ENCODE results near the gene ADCY7. TPM values are rescaled to one million over a fixed set of nuclear protein-coding genes. Genes with fewer than 3 reads are reported as not detected.
A peak's percentile ranks its signal among the peaks of the same experiment; 100 is the strongest.

Gene ADCY7
- total and polyA plus RNA-seq, 4 donors = 4.0 to 75.8 (median 20.2) TPM

DNA sequence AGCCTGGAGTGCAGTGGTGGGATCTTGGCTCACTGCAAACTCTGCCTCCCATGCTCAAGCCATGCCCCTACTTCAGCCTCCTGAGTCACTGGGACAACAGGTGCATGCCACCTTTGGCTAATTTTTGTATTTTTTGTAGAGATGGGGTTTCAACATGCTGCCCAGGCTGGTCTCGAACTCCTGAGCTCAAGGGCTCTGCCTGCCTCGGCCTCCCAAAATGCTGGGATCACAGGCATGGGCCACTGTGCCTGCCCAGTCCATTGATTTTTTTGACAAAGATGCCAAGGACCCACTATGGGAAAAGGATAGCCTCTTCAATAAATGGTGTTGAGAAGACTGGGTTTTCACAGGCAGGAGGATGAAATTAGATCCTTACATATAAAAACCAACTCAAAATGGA, 10.8 kb upstream of the ADCY7 start:
- Histone ChIP-seq H3K27me3 (ENCODE audit: control insufficient read depth in 1 of 2, insufficient read depth in 2 of 2, low read length in 1 of 2) (no peaks in the 10 kb centered on the region), H3K4me1 (ENCODE audit: control insufficient read depth in 1 of 2, insufficient read depth in 2 of 2, low read length in 2 of 2) (no peaks in the 10 kb centered on the region), H3K27ac (ENCODE audit: low read depth in 1 of 2, low read length in 2 of 2) (no peak overlapping the region), H3K36me3 (ENCODE audit: control insufficient read depth in 1 of 2, insufficient read depth in 2 of 2, low read length in 1 of 2) (no peaks in the 10 kb centered on the region), H3K9me3 (ENCODE audit: control insufficient read depth, low read length) (no peaks in the 10 kb centered on the region), H3K4me3 (ENCODE audit: low read length in 2 of 2) (no peak overlapping the region)
- DNase-seq = no peak
- 95 to 100% methylated on average over 2 of the region's 2 CpGs for WGBS, 2 donors
- no peak for ATAC-seq (ENCODE audit: low FRiP score)
- intact Hi-C loops (cut with DNase I) = no loop called here

DNA sequence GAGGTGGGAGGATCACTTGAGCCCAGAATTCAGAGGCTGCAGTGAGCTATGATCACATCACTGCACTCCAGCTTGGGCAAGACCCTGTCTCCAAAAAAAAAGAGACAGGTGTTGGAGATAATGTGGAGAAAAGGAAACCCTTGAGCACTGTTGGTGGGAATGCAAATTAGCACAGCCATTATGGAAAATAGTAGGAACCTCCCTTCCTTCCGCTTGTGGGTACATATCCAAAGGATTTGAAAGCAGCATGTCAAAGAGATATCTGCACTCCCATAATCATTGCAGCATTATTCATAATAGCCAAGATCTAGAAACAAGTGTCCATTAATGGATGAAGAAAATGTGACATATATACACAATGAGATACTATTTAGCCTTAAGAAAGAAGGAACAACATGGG, 9.7 kb upstream of the ADCY7 start:
- WGBS, 2 donors = 49 to 52% methylated on average over 1 of the region's 1 CpG
- H3K36me3 ChIP-seq (ENCODE audit: control insufficient read depth in 1 of 2, insufficient read depth in 2 of 2, low read length in 1 of 2) = no peaks in the 10 kb centered on the region

GRCh38 chr16:50257876-50258275, 8.5 kb upstream of the ADCY7 start:
- ATAC-seq (ENCODE audit: low FRiP score) (no peak), DNase-seq (peak in 1 of 2 donors; percentile 35)
- WGBS, 2 donors = 93 to 94% methylated on average over 9 of the region's 9 CpGs
- H3K9me3 ChIP-seq (ENCODE audit: control insufficient read depth, low read length) = no peaks in the 10 kb centered on the region
- H3K36me3 ChIP-seq (ENCODE audit: control insufficient read depth in 1 of 2, insufficient read depth in 2 of 2, low read length in 1 of 2) = no peaks in the 10 kb centered on the region
- no peak overlapping the region for H3K27ac ChIP-seq (ENCODE audit: low read depth in 1 of 2, low read length in 2 of 2)
- no peaks in the 10 kb centered on the region for H3K27me3 ChIP-seq (ENCODE audit: control insufficient read depth in 1 of 2, insufficient read depth in 2 of 2, low read length in 1 of 2)
- H3K4me3 ChIP-seq (ENCODE audit: low read length in 2 of 2) = no peak overlapping the region
- no peaks in the 10 kb centered on the region for H3K4me1 ChIP-seq (ENCODE audit: control insufficient read depth in 1 of 2, insufficient read depth in 2 of 2, low read length in 2 of 2)
- intact Hi-C loops (cut with DNase I) = no loop called here

More for the DNA sequence above, 9.7 kb upstream of the ADCY7 start:
- ATAC-seq (ENCODE audit: low FRiP score) (no peak), DNase-seq (no peak)
- intact Hi-C loops (cut with DNase I) = no loop called here
- H3K9me3 ChIP-seq (ENCODE audit: control insufficient read depth, low read length) = no peaks in the 10 kb centered on the region
- H3K4me3 ChIP-seq (ENCODE audit: low read length in 2 of 2) = no peak overlapping the region
- no peaks in the 10 kb centered on the region for H3K4me1 ChIP-seq (ENCODE audit: control insufficient read depth in 1 of 2, insufficient read depth in 2 of 2, low read length in 2 of 2)
- H3K27me3 ChIP-seq (ENCODE audit: control insufficient read depth in 1 of 2, insufficient read depth in 2 of 2, low read length in 1 of 2) = no peaks in the 10 kb centered on the region
- H3K27ac ChIP-seq (ENCODE audit: low read depth in 1 of 2, low read length in 2 of 2) = no peak overlapping the region

DNA sequence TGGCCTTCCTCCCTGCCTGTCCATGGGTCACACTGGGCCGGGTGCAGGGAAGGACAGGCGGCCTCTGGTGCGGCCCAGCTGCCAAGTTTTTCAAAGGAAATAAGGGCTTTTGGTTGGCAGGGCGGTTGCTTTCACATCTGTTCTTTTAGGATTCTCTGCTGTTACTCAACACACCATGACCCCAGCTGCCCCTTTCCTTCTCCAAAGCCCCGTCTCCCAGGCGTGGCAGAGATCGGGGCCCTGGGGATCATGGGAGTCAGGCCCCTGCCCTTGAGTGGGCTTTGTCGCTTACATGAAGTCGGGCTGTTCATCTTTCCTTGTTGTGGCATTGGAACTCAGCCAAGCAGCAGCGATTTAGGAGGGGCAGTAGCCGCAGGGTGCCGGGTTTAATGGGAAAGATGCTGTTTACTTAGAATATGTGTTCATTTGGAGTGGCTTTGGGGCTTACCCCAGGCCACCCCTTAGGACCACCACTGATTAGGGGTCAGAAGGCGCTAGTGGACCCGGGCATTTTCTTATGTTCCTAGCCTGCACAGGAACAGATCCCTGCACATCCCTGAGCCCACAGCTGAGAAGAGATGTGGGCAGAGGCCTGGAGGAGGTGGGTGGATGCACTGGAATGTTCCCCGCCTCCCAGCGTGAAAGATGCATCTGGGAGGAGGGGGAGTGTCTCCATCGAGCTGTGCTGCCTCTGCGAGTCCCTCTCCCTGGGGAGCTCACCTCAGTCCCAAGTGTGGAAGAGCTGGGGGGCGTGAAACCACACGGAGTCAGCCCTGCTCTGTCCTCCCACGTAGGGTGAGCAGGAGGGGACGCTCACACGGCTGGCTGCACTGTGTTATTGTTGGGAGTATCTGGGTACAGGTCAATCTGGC, 6.8 kb upstream of the ADCY7 start:
- 34% methylated on average over 22 to 23 of the region's 23 CpGs for WGBS, 2 donors
- peak; percentile 68 to 77 for DNase-seq
- Histone ChIP-seq H3K27me3 (ENCODE audit: control insufficient read depth in 1 of 2, insufficient read depth in 2 of 2, low read length in 1 of 2) (no peaks in the 10 kb centered on the region), H3K27ac (ENCODE audit: low read depth in 1 of 2, low read length in 2 of 2) (no peak overlapping the region), H3K36me3 (ENCODE audit: control insufficient read depth in 1 of 2, insufficient read depth in 2 of 2, low read length in 1 of 2) (no peaks in the 10 kb centered on the region), H3K4me1 (ENCODE audit: control insufficient read depth in 1 of 2, insufficient read depth in 2 of 2, low read length in 2 of 2) (no peaks in the 10 kb centered on the region), H3K4me3 (ENCODE audit: low read length in 2 of 2) (no peak overlapping the region), H3K9me3 (ENCODE audit: control insufficient read depth, low read length) (no peaks in the 10 kb centered on the region)
- peak; percentile 66 for ATAC-seq (ENCODE audit: low FRiP score)
- intact Hi-C loops (cut with DNase I) = loop anchor here in 1 of 2 donors (10.0 kb wide), 1 partner anchor 255 kb away; no protein-coding TSS in a partner anchor

DNA sequence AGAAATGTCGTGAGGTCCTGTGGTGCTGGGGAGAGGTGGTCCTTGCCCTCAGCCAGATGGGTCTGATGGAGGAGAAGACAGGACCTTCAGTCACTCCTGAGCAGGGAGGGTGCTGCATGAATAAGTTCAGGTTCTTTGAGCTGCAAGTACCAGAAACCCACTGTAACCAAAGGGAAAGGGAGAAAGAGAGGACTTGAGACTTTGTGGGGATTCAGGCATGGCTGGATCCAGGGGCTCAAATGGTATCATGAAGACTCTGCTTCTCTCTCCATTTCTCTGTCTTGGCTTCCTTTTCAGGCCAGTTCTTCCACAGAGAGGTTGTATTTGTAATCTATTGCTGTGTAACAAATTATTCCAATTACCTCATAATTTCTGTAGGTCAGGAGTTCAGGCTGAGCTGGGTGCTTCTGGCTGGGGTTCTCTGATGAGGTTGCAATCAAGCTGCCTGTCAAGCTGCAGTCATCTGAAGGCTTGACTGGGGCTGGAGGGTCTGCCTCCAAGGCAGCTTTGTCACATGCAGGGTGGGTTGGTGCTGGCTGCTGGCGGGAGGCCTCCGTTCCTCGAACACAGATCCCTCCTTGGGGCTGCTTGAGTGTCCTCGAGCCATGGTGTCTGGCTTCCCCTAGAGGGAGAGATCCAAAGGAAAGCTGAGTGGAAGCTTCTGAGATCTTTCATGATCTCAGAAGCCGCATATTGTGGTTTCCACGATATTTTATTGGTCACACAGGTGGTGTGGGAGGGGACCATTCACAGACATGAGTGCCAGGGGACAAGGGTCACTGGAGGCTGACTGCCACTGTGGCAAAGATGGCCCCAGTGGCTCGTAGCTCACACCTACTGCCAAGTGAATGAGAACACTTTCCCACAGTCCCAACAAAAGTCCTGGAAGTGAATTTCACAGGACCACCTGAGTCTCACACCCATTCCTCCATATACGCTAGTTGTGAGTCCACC, 5.9 kb upstream of the ADCY7 start:
- Histone ChIP-seq H3K4me3 (ENCODE audit: low read length in 2 of 2) (no peak overlapping the region), H3K4me1 (ENCODE audit: control insufficient read depth in 1 of 2, insufficient read depth in 2 of 2, low read length in 2 of 2) (no peaks in the 10 kb centered on the region), H3K27me3 (ENCODE audit: control insufficient read depth in 1 of 2, insufficient read depth in 2 of 2, low read length in 1 of 2) (no peaks in the 10 kb centered on the region), H3K36me3 (ENCODE audit: control insufficient read depth in 1 of 2, insufficient read depth in 2 of 2, low read length in 1 of 2) (no peaks in the 10 kb centered on the region), H3K9me3 (ENCODE audit: control insufficient read depth, low read length) (no peaks in the 10 kb centered on the region), H3K27ac (ENCODE audit: low read depth in 1 of 2, low read length in 2 of 2) (no peak overlapping the region)
- ATAC-seq (ENCODE audit: low FRiP score) (no peak), DNase-seq (peak; percentile 32 to 38)
- intact Hi-C loops (cut with DNase I) = loop anchor here in 1 of 2 donors (10.0 kb wide), 1 partner anchor 254 kb away; no protein-coding TSS in a partner anchor
- WGBS, 2 donors = 96 to 97% methylated on average over 9 of the region's 9 CpGs

DNA sequence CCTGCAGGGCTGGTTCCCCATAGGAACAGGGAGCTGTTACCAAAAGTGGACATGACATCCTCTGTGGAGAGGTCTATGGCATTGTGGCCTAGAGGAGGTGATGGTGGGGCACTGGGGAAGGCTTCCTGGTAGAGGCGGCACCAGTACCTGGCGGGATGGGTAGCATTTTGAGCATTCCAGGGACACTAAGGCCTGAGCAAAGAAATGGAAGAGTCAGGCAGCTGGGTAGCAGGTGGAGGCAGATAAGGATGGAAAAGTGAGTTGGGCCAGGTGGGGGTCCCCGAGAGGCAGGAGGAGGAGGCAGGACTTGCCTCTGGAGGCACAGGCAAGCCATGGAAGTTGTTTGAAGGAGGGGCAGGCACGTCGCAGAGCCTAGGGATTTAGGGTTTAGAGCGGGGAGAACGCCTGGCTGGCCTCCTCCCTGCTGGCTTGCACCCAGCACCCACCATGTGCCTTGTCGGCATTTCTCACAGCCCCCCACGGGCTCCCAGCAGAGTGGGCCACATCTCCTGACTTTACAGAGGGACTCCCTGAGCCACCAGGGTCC, 5.1 kb upstream of the ADCY7 start:
- Histone ChIP-seq H3K36me3 (ENCODE audit: control insufficient read depth in 1 of 2, insufficient read depth in 2 of 2, low read length in 1 of 2) (no peaks in the 10 kb centered on the region), H3K4me3 (ENCODE audit: low read length in 2 of 2) (no peak overlapping the region), H3K4me1 (ENCODE audit: control insufficient read depth in 1 of 2, insufficient read depth in 2 of 2, low read length in 2 of 2) (no peaks in the 10 kb centered on the region), H3K27ac (ENCODE audit: low read depth in 1 of 2, low read length in 2 of 2) (no peak overlapping the region), H3K27me3 (ENCODE audit: control insufficient read depth in 1 of 2, insufficient read depth in 2 of 2, low read length in 1 of 2) (no peaks in the 10 kb centered on the region), H3K9me3 (ENCODE audit: control insufficient read depth, low read length) (no peaks in the 10 kb centered on the region)
- WGBS, 2 donors = 82 to 86% methylated on average over 9 of the region's 9 CpGs
- intact Hi-C loops (cut with DNase I) = loop anchor here in 1 of 2 donors (10.0 kb wide), 1 partner anchor 254 kb away; no protein-coding TSS in a partner anchor
- DNase-seq (peak; percentile 26 to 54), ATAC-seq (ENCODE audit: low FRiP score) (no peak)

GRCh38 chr16:50261707-50262235, 4.6 kb upstream of the ADCY7 start:
- no peak overlapping the region for H3K27ac ChIP-seq (ENCODE audit: low read depth in 1 of 2, low read length in 2 of 2)
- intact Hi-C loops (cut with DNase I) = loop anchor here in 1 of 2 donors (10.0 kb wide), 1 partner anchor 253 kb away; no protein-coding TSS in a partner anchor
- no peaks in the 10 kb centered on the region for H3K36me3 ChIP-seq (ENCODE audit: control insufficient read depth in 1 of 2, insufficient read depth in 2 of 2, low read length in 1 of 2)
- H3K4me1 ChIP-seq (ENCODE audit: control insufficient read depth in 1 of 2, insufficient read depth in 2 of 2, low read length in 2 of 2) = no peaks in the 10 kb centered on the region
- H3K4me3 ChIP-seq (ENCODE audit: low read length in 2 of 2) = no peak overlapping the region
- ATAC-seq (ENCODE audit: low FRiP score) (no peak), DNase-seq (peak; percentile 44 to 51)
- H3K27me3 ChIP-seq (ENCODE audit: control insufficient read depth in 1 of 2, insufficient read depth in 2 of 2, low read length in 1 of 2) = no peaks in the 10 kb centered on the region
- no peaks in the 10 kb centered on the region for H3K9me3 ChIP-seq (ENCODE audit: control insufficient read depth, low read length)
- 58 to 60% methylated on average over 11 of the region's 11 CpGs for WGBS, 2 donors

Data from aorta (tissue), 5 donors.